GM21717 (cell line): ENCODE data around the gene CHN1.

ENCODE experiments used
- ATAC-seq: cut with Tn5 transposase; IDR thresholded peaks from one replicate; pipeline ENCODE4 v1.9.1; 2021; ENCODE audit warnings: mild to moderate bottlenecking, moderate library complexity; ENCODE audit not compliant: unreplicated experiment

The CHN1 gene

GRCh38 chr2:174974131-174974530 lies 31.1 kb downstream of the CHN1 start:
- ATAC-seq: no peak

- ATAC-seq: no peak
Measured at GRCh38 chr2:174972924-174973323, 32.3 kb downstream of the CHN1 start.

- no peak for ATAC-seq
Measured at GRCh38 chr2:174971868-174972781, 33.1 kb downstream of the CHN1 start.

GRCh38 chr2:174970092-174970491 lies 35.1 kb downstream of the CHN1 start:
- ATAC-seq: no peak

GRCh38 chr2:174969091-174969734 lies 36.0 kb downstream of the CHN1 start:
- ATAC-seq: no peak

- ATAC-seq: no peak
Measured at GRCh38 chr2:174967691-174968260, 37.4 kb downstream of the CHN1 start.

- ATAC-seq: no peak
Measured at GRCh38 chr2:174967086-174967485, 38.1 kb downstream of the CHN1 start.

- no peak for ATAC-seq
Measured at GRCh38 chr2:174965992-174966744, 39.0 kb downstream of the CHN1 start.

- no peak for ATAC-seq
Measured at GRCh38 chr2:174965551-174965950, 39.6 kb downstream of the CHN1 start.

GRCh38 chr2:174964404-174964803 lies 40.8 kb downstream of the CHN1 start:
- ATAC-seq: no peak

- ATAC-seq: no peak
Measured at GRCh38 chr2:174963437-174964400, 41.5 kb downstream of the CHN1 start.

- no peak for ATAC-seq
Measured at GRCh38 chr2:174959787-174960186, 45.4 kb downstream of the CHN1 start.

GRCh38 chr2:174957050-174957449 lies 48.1 kb downstream of the CHN1 start:
- ATAC-seq: no peak

GRCh38 chr2:174952607-174953006 lies 52.6 kb downstream of the CHN1 start:
- no peak for ATAC-seq

- no peak for ATAC-seq
Measured at GRCh38 chr2:174951745-174952144, 53.4 kb downstream of the CHN1 start.

GRCh38 chr2:174949988-174950687 lies 55.0 kb downstream of the CHN1 start:
- no peak for ATAC-seq

GRCh38 chr2:174945601-174946260 lies 59.5 kb downstream of the CHN1 start:
- no peak for ATAC-seq

- ATAC-seq: no peak
Measured at GRCh38 chr2:174939046-174939445, 66.1 kb downstream of the CHN1 start.

- no peak for ATAC-seq
Measured at GRCh38 chr2:174931724-174932123, 73.5 kb downstream of the CHN1 start.
